HG02981 (cell line): Measurements from ENCODE around the gene LRRC23.
"Not testable (repeated sequence)": the region's sequence is repeated elsewhere in the genome, so short reads cannot be mapped to it uniquely, and the experiment has no call there.

Source experiments
- ATAC-seq: cut with Tn5 transposase; IDR thresholded peaks from one replicate; pipeline ENCODE4 v1.9.1; 2021; ENCODE audit warnings: mild to moderate bottlenecking, moderate library complexity; ENCODE audit not compliant: unreplicated experiment

LRRC23 gene

GRCh38 chr12:6899837-6900519 is 4.6 kb upstream of the LRRC23 start:
- no peak for ATAC-seq

- no peak for ATAC-seq
These were observed 2.2 kb upstream of the LRRC23 start for GRCh38 chr12:6902448-6902847.

- ATAC-seq = no peak
These were observed 900 bp upstream of the LRRC23 start for GRCh38 chr12:6903722-6904121.

- no peak for ATAC-seq
These were observed 905 bp downstream of the LRRC23 start for GRCh38 chr12:6905414-6906040.

- ATAC-seq = not testable (repeated sequence)
These were observed 3.5 kb downstream of the LRRC23 start for GRCh38 chr12:6908141-6908540.

GRCh38 chr12:6909421-6910145 is 5.0 kb downstream of the LRRC23 start:
- ATAC-seq = no peak

- ATAC-seq = no peak
These were observed 7.7 kb downstream of the LRRC23 start for GRCh38 chr12:6912164-6912935.

- peak; percentile 72 for ATAC-seq
These were observed 9.8 kb downstream of the LRRC23 start, which contains the start of gene ENO2 for GRCh38 chr12:6914246-6914946. ENO2 (plus strand) TSS chr12:6914580; CDS start chr12:6915833, 1,253 bp downstream.

GRCh38 chr12:6914947-6915788 is 10.5 kb downstream of the LRRC23 start:
- ATAC-seq = no peak

GRCh38 chr12:6915789-6916285 is 11.2 kb downstream of the LRRC23 start:
- no peak for ATAC-seq

- no peak for ATAC-seq
These were observed 12.0 kb downstream of the LRRC23 start for GRCh38 chr12:6916426-6917200.

- no peak for ATAC-seq
These were observed 13.0 kb downstream of the LRRC23 start for GRCh38 chr12:6917491-6918231.

GRCh38 chr12:6919588-6919987 is 15.0 kb downstream of the LRRC23 start:
- no peak for ATAC-seq

GRCh38 chr12:6921539-6921938 is 16.9 kb downstream of the LRRC23 start:
- no peak for ATAC-seq

GRCh38 chr12:6921996-6922946 is 17.6 kb downstream of the LRRC23 start:
- ATAC-seq = no peak

- no peak for ATAC-seq
These were observed 18.5 kb downstream of the LRRC23 start for GRCh38 chr12:6923003-6923732.
